Panc1 (cell line): ENCODE data around the gene GDPD3. TPM values are rescaled to one million over a fixed set of nuclear protein-coding genes. Genes with fewer than 3 reads are reported as not detected.

Source experiments
- ATAC-seq: fragments of 200-7000 bp; cut with Tn5 transposase; 2 replicates; pipeline ENCODE4 v1.9.1; 2020; ENCODE audit warnings: mild to moderate bottlenecking, moderate library complexity
- BruUV-seq: library from RNA; stranded (reverse); fragments of 400-500 nt; replicated peaks from 2 replicates; lab custom pipeline; 2021; lab: Mats Ljungman, UMichigan
- CTCF ChIA-PET: fragments of 300-600 bp; sonication (Branson Sonifier 250); formaldehyde crosslinking; loops from one replicate; lab custom pipeline; 2022; ENCODE audit warnings: antibody characterized with exemption; lab: Charles Lee
- POLR2A ChIA-PET: fragments of 300-600 bp; sonication (Branson Sonifier 250); formaldehyde crosslinking; loops from one replicate; lab custom pipeline; 2022; ENCODE audit warnings: antibody characterized with exemption; lab: Charles Lee
- DNase-seq: peaks from one replicate; pipeline ENCODE4 v3.0.0-alpha.2; 2010; ENCODE audit warnings: low read depth, low spot score
- H3K27ac ChIP-seq: 2 replicates; pipeline ENCODE4 v1.5.1; 2011; ENCODE audit warnings: mild to moderate bottlenecking, low read length, inconsistent platforms
- H3K27me3 ChIP-seq: fragments of 200-500 bp; sonication (Bioruptor generic); 2 replicates; pipeline ENCODE4 v1.6.0; 2014; ENCODE audit warnings: low read length, inconsistent platforms; ENCODE audit not compliant: control insufficient read depth, insufficient read depth
- H3K36me3 ChIP-seq: fragments of 200-500 bp; sonication (Bioruptor generic); 2 replicates; pipeline ENCODE4 v1.5.1; 2014; ENCODE audit warnings: inconsistent platforms, mild to moderate bottlenecking, low read length, moderate library complexity; ENCODE audit not compliant: control insufficient read depth, insufficient read depth
- H3K4me1 ChIP-seq: 2 replicates; pipeline ENCODE4 v1.5.1; 2011; ENCODE audit warnings: inconsistent platforms, mild to moderate bottlenecking, low read length, moderate library complexity; ENCODE audit not compliant: control insufficient read depth, insufficient read depth
- H3K4me3 ChIP-seq, 2 experiments: 2 replicates each; pipeline ENCODE4 v1.5.1; 2011 to 2012; ENCODE audit warnings: low read depth in 2 of 2, low read length in 2 of 2, mild to moderate bottlenecking in 2 of 2, inconsistent platforms in 1 of 2, moderate library complexity in 1 of 2
- H3K9me3 ChIP-seq: fragments of 200-500 bp; sonication (Bioruptor generic); 2 replicates; pipeline ENCODE4 v1.5.1; 2014; ENCODE audit warnings: low read depth, mild to moderate bottlenecking, inconsistent platforms, low read length, moderate library complexity; ENCODE audit not compliant: control insufficient read depth, insufficient read depth
- CTCF ChIP-seq: fragments of 450-650 bp; IDR thresholded peaks from 2 replicates; pipeline ENCODE4 v1.5.1; 2017; ENCODE audit warnings: mild to moderate bottlenecking
- POLR2AphosphoS5 ChIP-seq: IDR thresholded peaks from 2 replicates; pipeline ENCODE4 v1.6.1; 2012; ENCODE audit warnings: mild to moderate bottlenecking, low read depth, low read length, moderate library complexity
- SIN3A ChIP-seq: IDR thresholded peaks from 2 replicates; pipeline ENCODE4 v1.6.1; 2012; ENCODE audit warnings: low read depth, mild to moderate bottlenecking, low read length, moderate library complexity, borderline replicate concordance; ENCODE audit not compliant: insufficient read depth
- TCF7L2 ChIP-seq: IDR thresholded peaks from 2 replicates; pipeline ENCODE4 v1.6.1; 2011; ENCODE audit warnings: mild to moderate bottlenecking, low read depth, low read length, inconsistent platforms
- in situ Hi-C: cut with HindIII; loops from 2 replicates; pipeline ENCODE4 v1.10.0; 2016; ENCODE audit warnings: low sequenced_read_pairs, low pct_unique_long_range_greater_than_20kb
- intact Hi-C: fragments of 100-400 bp; cut with micrococcal nuclease; formaldehyde crosslinking; loops from one replicate; pipeline ENCODE4 v1.10.0; 2022; ENCODE audit not compliant: unreplicated experiment
- total RNA-seq: library from RNA; stranded (reverse); gene quantifications from one replicate; pipeline ENCODE4 v1.2.1, GENCODE V29; 2021; ENCODE audit not compliant: unreplicated experiment
- TF ChIP-seq, protein P1 (sequence below), 2 experiments: IDR thresholded peaks; 2 replicates each; pipeline ENCODE4 v1.6.1; 2011 to 2012; ENCODE audit warnings: low read depth in 2 of 2, control low read depth in 1 of 2, low read length in 1 of 2, mild to moderate bottlenecking in 1 of 2, moderate library complexity in 1 of 2; ENCODE audit not compliant: insufficient read depth in 1 of 2

GDPD3 gene
- total RNA-seq, 1 experiment from 2014 or later = 2.5 TPM

- peaks cover 4% of the 10 kb centered on the region; the same call in 1 of the 2 replicates for H3K36me3 ChIP-seq
- no peaks in the 10 kb centered on the region for H3K27me3 ChIP-seq
- ATAC-seq (no peak), DNase-seq (no peak)
- intact Hi-C loops = no loop called here
- no peaks in the 10 kb centered on the region for H3K9me3 ChIP-seq
- in situ Hi-C loops = no loop called here
- BruUV-seq = no TSS peak
- ChIA-PET POLR2A (no interaction called here), CTCF (no interaction called here)
- H3K4me1 ChIP-seq = peaks cover 23% of the 10 kb centered on the region
- no peak for TF ChIP-seq SIN3A
- TF ChIP-seq TCF7L2 = no peak
- no peak for TF ChIP-seq POLR2AphosphoS5
- TF ChIP-seq CTCF = no peak
- TF ChIP-seq, protein P1, sequence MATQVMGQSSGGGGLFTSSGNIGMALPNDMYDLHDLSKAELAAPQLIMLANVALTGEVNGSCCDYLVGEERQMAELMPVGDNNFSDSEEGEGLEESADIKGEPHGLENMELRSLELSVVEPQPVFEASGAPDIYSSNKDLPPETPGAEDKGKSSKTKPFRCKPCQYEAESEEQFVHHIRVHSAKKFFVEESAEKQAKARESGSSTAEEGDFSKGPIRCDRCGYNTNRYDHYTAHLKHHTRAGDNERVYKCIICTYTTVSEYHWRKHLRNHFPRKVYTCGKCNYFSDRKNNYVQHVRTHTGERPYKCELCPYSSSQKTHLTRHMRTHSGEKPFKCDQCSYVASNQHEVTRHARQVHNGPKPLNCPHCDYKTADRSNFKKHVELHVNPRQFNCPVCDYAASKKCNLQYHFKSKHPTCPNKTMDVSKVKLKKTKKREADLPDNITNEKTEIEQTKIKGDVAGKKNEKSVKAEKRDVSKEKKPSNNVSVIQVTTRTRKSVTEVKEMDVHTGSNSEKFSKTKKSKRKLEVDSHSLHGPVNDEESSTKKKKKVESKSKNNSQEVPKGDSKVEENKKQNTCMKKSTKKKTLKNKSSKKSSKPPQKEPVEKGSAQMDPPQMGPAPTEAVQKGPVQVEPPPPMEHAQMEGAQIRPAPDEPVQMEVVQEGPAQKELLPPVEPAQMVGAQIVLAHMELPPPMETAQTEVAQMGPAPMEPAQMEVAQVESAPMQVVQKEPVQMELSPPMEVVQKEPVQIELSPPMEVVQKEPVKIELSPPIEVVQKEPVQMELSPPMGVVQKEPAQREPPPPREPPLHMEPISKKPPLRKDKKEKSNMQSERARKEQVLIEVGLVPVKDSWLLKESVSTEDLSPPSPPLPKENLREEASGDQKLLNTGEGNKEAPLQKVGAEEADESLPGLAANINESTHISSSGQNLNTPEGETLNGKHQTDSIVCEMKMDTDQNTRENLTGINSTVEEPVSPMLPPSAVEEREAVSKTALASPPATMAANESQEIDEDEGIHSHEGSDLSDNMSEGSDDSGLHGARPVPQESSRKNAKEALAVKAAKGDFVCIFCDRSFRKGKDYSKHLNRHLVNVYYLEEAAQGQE (IDR thresholded peaks at IDR 0.05; ENCODE audit: insufficient read depth in 1 of 2, low read depth in 2 of 2, low read length in 1 of 2) = no peak
- no peak overlapping the region for H3K27ac ChIP-seq
- no peak overlapping the region for H3K4me3 ChIP-seq
Observed at GRCh38 chr16:30088832-30089624, 24.3 kb downstream of the GDPD3 start.

- no peak overlapping the region for H3K4me3 ChIP-seq
- H3K36me3 ChIP-seq = peaks cover 4% of the 10 kb centered on the region; the same call in 1 of the 2 replicates
- intact Hi-C loops (no loop called here), in situ Hi-C loops (no loop called here)
- no TSS peak for BruUV-seq
- no peaks in the 10 kb centered on the region for H3K9me3 ChIP-seq
- POLR2A ChIA-PET = no interaction called here
- no peak for TF ChIP-seq TCF7L2
- TF ChIP-seq, protein P1 (IDR thresholded peaks at IDR 0.05; ENCODE audit: insufficient read depth in 1 of 2, low read depth in 2 of 2, low read length in 1 of 2) = no peak
- no peak for TF ChIP-seq SIN3A
- no peak for TF ChIP-seq CTCF
- TF ChIP-seq POLR2AphosphoS5 = no peak
- no peaks in the 10 kb centered on the region for H3K27me3 ChIP-seq
- CTCF ChIA-PET = no interaction called here
- no peak for DNase-seq
- no peak overlapping the region for H3K27ac ChIP-seq
- ATAC-seq = no peak
- H3K4me1 ChIP-seq = peaks cover 23% of the 10 kb centered on the region
Observed at GRCh38 chr16:30088237-30088831, 25.0 kb downstream of the GDPD3 start.
